Measurements from ENCODE around the gene DLG2. TPM values are rescaled to one million over a fixed set of nuclear protein-coding genes. Genes with fewer than 3 reads are reported as not detected.

Gene DLG2
- total and polyA plus RNA-seq, 4 donors = 0.30 to 5.5 (median 0.68) TPM

GRCh38 chr11:84297570-84297969, 1329.6 kb downstream of the DLG2 start (continued):
- TF ChIP-seq REST (IDR thresholded peaks at IDR 0.05) = no peak

- H3K4me1 ChIP-seq (ENCODE audit: control insufficient read depth in 4 of 4, insufficient read depth in 4 of 4, low read length in 3 of 4) = no peaks in the 10 kb centered on the region
- WGBS = 77% methylated on average over 4 of the region's 4 CpGs
- H3K36me3 ChIP-seq (ENCODE audit: control insufficient read depth in 4 of 4, insufficient read depth in 3 of 4, low read depth in 1 of 4, low read length in 3 of 4) = no peaks in the 10 kb centered on the region
- H3K27ac ChIP-seq (ENCODE audit: low read depth in 1 of 2, low read length in 2 of 2) = no peak overlapping the region
- no peak for DNase-seq (ENCODE audit: low spot score)
- no peak overlapping the region for H3K9ac ChIP-seq (ENCODE audit: low read depth in 1 of 2, low read length in 2 of 2)
- no peaks in the 10 kb centered on the region for H3K27me3 ChIP-seq (ENCODE audit: control insufficient read depth in 4 of 4, insufficient read depth in 4 of 4, low read length in 3 of 4)
- no peak overlapping the region for H3K4me3 ChIP-seq (ENCODE audit: low read depth in 1 of 3, low read length in 3 of 3)
- H3K9me3 ChIP-seq (ENCODE audit: control insufficient read depth in 4 of 4, low read length in 3 of 4) = no peaks in the 10 kb centered on the region
- TF ChIP-seq ZBTB33 (IDR thresholded peaks at IDR 0.05) (no peak), REST (IDR thresholded peaks at IDR 0.05) (no peak), MAX (IDR thresholded peaks at IDR 0.05) (no peak), SP1 (IDR thresholded peaks at IDR 0.05) (no peak), HNF4A (conservative IDR thresholded peaks at IDR 0.05) (no peak), YY1 (IDR thresholded peaks at IDR 0.05) (no peak), EGR1 (IDR thresholded peaks at IDR 0.05; ENCODE audit: low read depth in 2 of 2) (no peak)
These were observed 1331.3 kb downstream of the DLG2 start for GRCh38 chr11:84295815-84296214.

- TF ChIP-seq FOXA2 (IDR thresholded peaks at IDR 0.05) (no peak), CTCF (IDR thresholded peaks at IDR 0.05; ENCODE audit: low read depth, low read length, missing input control) (no peak), REST (IDR thresholded peaks at IDR 0.05) (no peak), GABPA (IDR thresholded peaks at IDR 0.05 in 1 of 2, conservative IDR thresholded peaks at IDR 0.05 in 1 of 2) (no peak), HNF4A (conservative IDR thresholded peaks at IDR 0.05) (no peak), YY1 (IDR thresholded peaks at IDR 0.05) (no peak), ZBTB33 (IDR thresholded peaks at IDR 0.05) (no peak)
- 90% methylated on average over 2 of the region's 2 CpGs for WGBS
- no peak overlapping the region for H3K4me3 ChIP-seq (ENCODE audit: low read depth in 1 of 3, low read length in 3 of 3)
- H3K4me1 ChIP-seq (ENCODE audit: control insufficient read depth in 4 of 4, insufficient read depth in 4 of 4, low read length in 3 of 4) = no peaks in the 10 kb centered on the region
- DNase-seq (ENCODE audit: low spot score) = no peak
- no peak overlapping the region for H3K9ac ChIP-seq (ENCODE audit: low read depth in 1 of 2, low read length in 2 of 2)
- H3K9me3 ChIP-seq (ENCODE audit: control insufficient read depth in 4 of 4, low read length in 3 of 4) = no peaks in the 10 kb centered on the region
- no peaks in the 10 kb centered on the region for H3K36me3 ChIP-seq (ENCODE audit: control insufficient read depth in 4 of 4, insufficient read depth in 3 of 4, low read depth in 1 of 4, low read length in 3 of 4)
- H3K27ac ChIP-seq (ENCODE audit: low read depth in 1 of 2, low read length in 2 of 2) = no peak overlapping the region
- no peaks in the 10 kb centered on the region for H3K27me3 ChIP-seq (ENCODE audit: control insufficient read depth in 4 of 4, insufficient read depth in 4 of 4, low read length in 3 of 4)
These were observed 1334.2 kb downstream of the DLG2 start for GRCh38 chr11:84292955-84293354.
